Breast epithelium (tissue), 4 donors: ENCODE data around the gene KDM6B. TPM values are rescaled to one million over a fixed set of nuclear protein-coding genes. Genes with fewer than 3 reads are reported as not detected.
"Not testable (repeated sequence)": the region's sequence is repeated elsewhere in the genome, so short reads cannot be mapped to it uniquely, and the experiment has no call there.

ENCODE experiments used
- DNase-seq, 2 donors: peaks; one replicate each; pipeline ENCODE4 v3.0.0-alpha.2; 2019; ENCODE audit warnings: low spot score in 2 of 2
- H3K27ac ChIP-seq, 2 donors: fragments of 200-600 bp; sonication (generic) in 1 of 2; one replicate each; pipeline ENCODE4 v1.5.1; 2016 to 2019; ENCODE audit warnings: mild to moderate bottlenecking in 1 of 2
- H3K27me3 ChIP-seq, 2 donors: fragments of 200-600 bp; sonication (generic) in 1 of 2; one replicate each; pipeline versions ENCODE4 v1.5.1 to v1.6.0; 2017 to 2019; ENCODE audit warnings: control low read depth in 1 of 2, mild to moderate bottlenecking in 1 of 2
- H3K36me3 ChIP-seq: fragments of 200-600 bp; one replicate; pipeline ENCODE4 v1.5.1; 2019
- H3K4me1 ChIP-seq, 2 donors: fragments of 200-600 bp; sonication (generic); one replicate each; pipeline ENCODE4 v1.5.1; 2016 to 2019; ENCODE audit warnings: control low read depth in 1 of 2
- H3K4me3 ChIP-seq, 3 donors: fragments of 200-600 bp; sonication (generic); 1 replicate in 2 of 3; 2 replicates in 1 of 3; pipeline ENCODE4 v1.5.1; 2016 to 2019; ENCODE audit warnings: mild to moderate bottlenecking in 3 of 3, moderate library complexity in 2 of 3
- H3K9me3 ChIP-seq, 2 donors: fragments of 200-600 bp; sonication (generic) in 1 of 2; one replicate each; pipeline ENCODE4 v1.5.1; 2016 to 2019; ENCODE audit warnings: control low read depth in 1 of 2
- POLR2A ChIP-seq: fragments of 450-650 bp; IDR thresholded peaks from one replicate; pipeline ENCODE4 v1.6.1; 2016; ENCODE audit warnings: antibody characterized with exemption, mild to moderate bottlenecking, moderate library complexity
- POLR2AphosphoS5 ChIP-seq, 3 donors: sonication (generic); formaldehyde crosslinking; IDR thresholded peaks; one replicate each; pipeline ENCODE4 v1.6.1; 2017; ENCODE audit warnings: antibody characterized with exemption in 3 of 3
- intact Hi-C: fragments of 100-400 bp; cut with DNase I; formaldehyde crosslinking; loops from one replicate; pipeline ENCODE4 v1.15.1; 2023; ENCODE audit warnings: low total_unique reads
- total RNA-seq, 3 donors: library from RNA; depleted of rRNA; stranded (reverse); fragments of >200 nt; gene quantifications; one replicate each; pipeline ENCODE4 v1.1.0, GENCODE V29; 2016
- TF ChIP-seq, protein P1 (sequence below), 3 donors: fragments of 450-650 bp; IDR thresholded peaks; one replicate each; pipeline ENCODE4 v1.5.1; 2016 to 2017; ENCODE audit warnings: antibody characterized with exemption in 3 of 3, mild to moderate bottlenecking in 3 of 3, moderate library complexity in 3 of 3

The KDM6B gene
- total RNA-seq, 3 donors from 2014 or later = 6.4 to 89.7 (median 10.5) TPM

DNA sequence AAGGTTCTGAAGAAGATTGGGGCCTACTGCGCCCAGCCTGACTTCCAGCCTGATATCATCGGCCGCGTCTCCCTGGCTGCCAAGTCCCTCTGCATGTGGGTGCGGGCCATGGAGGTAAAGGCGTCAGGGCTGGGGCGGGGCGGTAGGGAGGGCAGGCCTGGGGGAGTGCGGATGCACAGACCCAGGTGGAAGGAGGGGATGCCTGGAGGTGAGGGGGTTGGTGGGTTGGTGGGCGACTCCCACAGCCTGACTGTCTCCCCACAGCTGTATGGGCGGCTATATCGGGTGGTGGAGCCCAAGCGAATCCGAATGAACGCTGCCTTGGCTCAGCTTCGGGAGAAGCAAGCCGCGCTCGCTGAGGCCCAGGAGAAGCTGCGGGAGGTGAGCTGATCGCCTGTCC is 26.8 kb upstream of the KDM6B start:
- DNase-seq = no peak
- Histone ChIP-seq H3K36me3 (no peaks in the 10 kb centered on the region), H3K4me1 (no peaks in the 10 kb centered on the region), H3K27ac (no peak overlapping the region), H3K4me3 (no peak overlapping the region), H3K9me3 (no peaks in the 10 kb centered on the region), H3K27me3 (no peaks in the 10 kb centered on the region)
- intact Hi-C loops = loop anchor here (1.0 kb wide), 1 partner anchor 48 kb away; the partner anchor contains the start of gene TMEM88
- TF ChIP-seq, protein P1, sequence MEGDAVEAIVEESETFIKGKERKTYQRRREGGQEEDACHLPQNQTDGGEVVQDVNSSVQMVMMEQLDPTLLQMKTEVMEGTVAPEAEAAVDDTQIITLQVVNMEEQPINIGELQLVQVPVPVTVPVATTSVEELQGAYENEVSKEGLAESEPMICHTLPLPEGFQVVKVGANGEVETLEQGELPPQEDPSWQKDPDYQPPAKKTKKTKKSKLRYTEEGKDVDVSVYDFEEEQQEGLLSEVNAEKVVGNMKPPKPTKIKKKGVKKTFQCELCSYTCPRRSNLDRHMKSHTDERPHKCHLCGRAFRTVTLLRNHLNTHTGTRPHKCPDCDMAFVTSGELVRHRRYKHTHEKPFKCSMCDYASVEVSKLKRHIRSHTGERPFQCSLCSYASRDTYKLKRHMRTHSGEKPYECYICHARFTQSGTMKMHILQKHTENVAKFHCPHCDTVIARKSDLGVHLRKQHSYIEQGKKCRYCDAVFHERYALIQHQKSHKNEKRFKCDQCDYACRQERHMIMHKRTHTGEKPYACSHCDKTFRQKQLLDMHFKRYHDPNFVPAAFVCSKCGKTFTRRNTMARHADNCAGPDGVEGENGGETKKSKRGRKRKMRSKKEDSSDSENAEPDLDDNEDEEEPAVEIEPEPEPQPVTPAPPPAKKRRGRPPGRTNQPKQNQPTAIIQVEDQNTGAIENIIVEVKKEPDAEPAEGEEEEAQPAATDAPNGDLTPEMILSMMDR (IDR thresholded peaks at IDR 0.05) = no peak
- TF ChIP-seq POLR2A (no peak), POLR2AphosphoS5 (IDR thresholded peaks at IDR 0.05) (no peak)

DNA sequence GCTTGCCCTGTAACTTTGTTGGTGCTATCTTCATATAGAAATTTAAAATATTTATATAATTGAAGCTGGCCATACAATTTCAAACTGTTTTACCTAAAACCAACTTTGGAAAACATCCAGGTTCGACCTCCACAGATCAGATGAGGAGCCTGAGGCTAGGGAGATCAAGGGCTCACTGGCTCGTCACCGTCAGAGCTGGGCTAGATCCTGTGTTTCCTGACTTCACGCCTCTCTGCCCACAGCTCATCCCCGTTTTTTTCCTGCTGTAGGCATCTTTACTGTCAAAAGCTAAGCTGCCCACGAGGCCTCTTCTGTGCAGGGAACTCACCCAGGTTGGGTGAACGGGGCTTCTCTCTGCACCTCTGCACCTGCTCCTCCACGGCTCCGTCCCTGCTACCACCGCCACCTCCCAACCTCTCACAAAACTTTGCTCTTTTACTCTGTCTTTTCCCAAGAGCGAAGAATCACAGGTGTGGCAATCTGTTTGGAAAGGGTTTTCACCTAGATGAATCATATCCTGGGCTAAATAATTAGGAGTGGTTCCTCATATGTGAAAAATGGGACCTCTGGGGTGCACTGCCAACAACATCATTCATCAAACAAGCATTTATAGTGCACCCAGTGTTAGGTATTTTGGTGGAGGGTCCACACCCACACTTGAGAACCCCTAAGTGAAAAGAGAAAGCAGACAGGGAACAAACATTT is 24.8 kb upstream of the KDM6B start:
- no peak overlapping the region for H3K4me3 ChIP-seq
- H3K27me3 ChIP-seq = no peaks in the 10 kb centered on the region
- no peak for DNase-seq
- H3K27ac ChIP-seq = no peak overlapping the region
- no peaks in the 10 kb centered on the region for H3K36me3 ChIP-seq
- H3K9me3 ChIP-seq = no peaks in the 10 kb centered on the region
- no peaks in the 10 kb centered on the region for H3K4me1 ChIP-seq
- intact Hi-C loops = no loop called here
- no peak for TF ChIP-seq POLR2AphosphoS5 (IDR thresholded peaks at IDR 0.05)
- TF ChIP-seq, protein P1 (IDR thresholded peaks at IDR 0.05) = no peak
- no peak for TF ChIP-seq POLR2A

DNA sequence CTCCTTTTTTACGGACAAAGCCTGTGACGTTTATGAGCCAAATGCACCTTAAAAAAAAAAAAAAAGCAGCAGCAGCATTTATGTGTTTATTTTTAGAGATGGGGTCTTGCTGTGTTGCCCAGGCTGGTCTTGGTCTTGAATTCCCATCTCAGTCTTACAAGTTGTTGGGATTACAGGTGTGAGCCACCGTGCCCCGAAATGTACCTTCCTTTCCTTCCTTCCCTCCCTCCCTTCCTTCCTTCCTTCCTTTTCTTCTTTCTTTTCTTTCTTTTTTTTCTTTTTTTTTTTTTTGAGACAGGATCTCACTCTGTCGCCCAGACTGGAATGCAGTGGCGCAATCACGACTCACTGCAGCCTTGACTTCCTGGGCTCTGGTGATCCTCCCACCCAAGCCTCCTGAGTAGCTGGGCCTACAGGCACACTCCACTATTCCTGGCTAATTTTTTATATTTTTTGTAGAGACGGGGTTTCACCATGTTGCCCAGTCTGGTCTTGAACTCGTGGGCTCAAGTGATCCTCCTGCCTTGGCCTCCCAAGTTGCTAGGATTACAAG is 24.1 kb upstream of the KDM6B start:
- intact Hi-C loops = loop anchor here (5.0 kb wide), 1 partner anchor 58 kb away; no protein-coding TSS in a partner anchor
- not testable (repeated sequence) for H3K4me1 ChIP-seq

DNA sequence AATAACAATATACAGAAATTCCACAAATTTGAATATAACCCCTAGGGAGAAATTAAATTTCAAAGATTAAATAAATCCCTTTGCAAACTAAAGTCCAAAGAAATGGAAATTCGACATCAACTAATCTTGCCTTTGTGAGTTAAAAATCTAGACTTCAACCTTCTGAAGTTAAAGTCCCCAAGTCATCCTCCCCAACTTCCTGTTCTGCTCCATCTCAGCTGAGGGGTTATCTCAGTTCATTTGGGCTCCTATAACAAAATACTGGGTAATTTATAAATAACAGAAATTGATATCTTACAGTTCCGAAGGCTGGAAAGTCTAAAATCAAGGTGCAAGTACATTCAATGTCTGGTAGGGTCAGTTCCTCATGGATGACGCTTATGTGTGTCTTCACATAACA is 22.8 kb upstream of the KDM6B start:
- Histone ChIP-seq H3K36me3 (no peaks in the 10 kb centered on the region), H3K4me3 (no peak overlapping the region), H3K9me3 (no peaks in the 10 kb centered on the region), H3K27ac (no peak overlapping the region), H3K27me3 (no peaks in the 10 kb centered on the region), H3K4me1 (no peaks in the 10 kb centered on the region)
- TF ChIP-seq, protein P1 (IDR thresholded peaks at IDR 0.05) = no peak
- TF ChIP-seq POLR2AphosphoS5 (IDR thresholded peaks at IDR 0.05) (no peak), POLR2A (no peak)
- intact Hi-C loops = loop anchor here (5.0 kb wide), 1 partner anchor 59 kb away; no protein-coding TSS in a partner anchor
- no peak for DNase-seq

More for the DNA sequence above, 24.1 kb upstream of the KDM6B start:
- H3K27me3 ChIP-seq, H3K36me3 ChIP-seq, H3K9me3 ChIP-seq, DNase-seq, H3K27ac ChIP-seq, H3K4me3 ChIP-seq: not testable (repeated sequence)

DNA sequence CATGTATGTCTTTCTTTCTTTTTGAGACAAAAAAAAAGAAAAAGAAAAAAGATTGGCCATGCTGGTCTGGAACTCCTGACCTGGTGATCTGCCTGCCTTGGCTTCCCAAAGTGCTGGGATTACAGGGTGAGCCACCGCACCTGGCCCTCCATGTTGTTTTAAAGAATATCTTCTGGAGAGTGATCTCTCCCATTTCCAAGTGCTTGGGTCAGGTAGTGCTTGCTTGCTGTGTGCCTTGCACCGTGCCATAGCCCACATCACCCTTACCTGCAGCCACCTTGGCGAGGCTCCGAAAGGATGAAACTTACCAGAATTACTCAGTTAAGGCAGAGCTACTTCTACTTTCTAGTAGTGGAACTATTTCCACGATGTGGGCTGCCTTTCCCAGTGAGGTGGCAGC is 19.0 kb upstream of the KDM6B start:
- Histone ChIP-seq H3K4me3 (no peak overlapping the region), H3K27ac (no peak overlapping the region), H3K9me3 (no peaks in the 10 kb centered on the region), H3K27me3 (no peaks in the 10 kb centered on the region), H3K4me1 (no peaks in the 10 kb centered on the region), H3K36me3 (no peaks in the 10 kb centered on the region)
- TF ChIP-seq, protein P1 (IDR thresholded peaks at IDR 0.05) = no peak
- TF ChIP-seq POLR2A (no peak), POLR2AphosphoS5 (IDR thresholded peaks at IDR 0.05) (no peak)
- no peak for DNase-seq
- intact Hi-C loops = loop anchor here (5.0 kb wide), 1 partner anchor 63 kb away; no protein-coding TSS in a partner anchor
